Fibroblast of lung (primary cell): Measurements from ENCODE around the gene ANXA3. TPM values are rescaled to one million over a fixed set of nuclear protein-coding genes. Genes with fewer than 3 reads are reported as not detected.
A peak's percentile ranks its signal among the peaks of the same experiment; 100 is the strongest.

Source experiments
- DNase-seq, 2 donors: peaks; one replicate each; pipeline versions ENCODE4 v3.0.0 to v3.0.0-alpha.2; 2010; ENCODE audit warnings: low read depth in 2 of 2
- H2AFZ ChIP-seq: 2 replicates; pipeline ENCODE4 v1.5.1; 2012; ENCODE audit warnings: low read length, control low read depth, inconsistent platforms
- H3K27ac ChIP-seq: 2 replicates; pipeline ENCODE4 v1.5.1; 2011; ENCODE audit warnings: low read length, control low read depth; ENCODE audit not compliant: insufficient read depth
- H3K27me3 ChIP-seq: 2 replicates; pipeline ENCODE4 v1.5.1; 2011; ENCODE audit warnings: mild to moderate bottlenecking, low read length; ENCODE audit not compliant: control insufficient read depth, insufficient read depth
- H3K36me3 ChIP-seq: 2 replicates; pipeline ENCODE4 v1.5.1; 2011; ENCODE audit warnings: low read length; ENCODE audit not compliant: control insufficient read depth, insufficient read depth
- H3K4me1 ChIP-seq: 2 replicates; pipeline ENCODE4 v1.5.1; 2011; ENCODE audit warnings: low read length; ENCODE audit not compliant: control insufficient read depth, insufficient read depth; ENCODE audit errors: extremely low read depth
- H3K4me2 ChIP-seq: 2 replicates; pipeline ENCODE4 v1.5.1; 2011; ENCODE audit warnings: low read length, control low read depth; ENCODE audit not compliant: insufficient read depth; ENCODE audit errors: extremely low read depth
- H3K4me3 ChIP-seq, 4 experiments: fragments of 200-600 bp in 1 of 4; sonication (generic) in 1 of 4; replicated peaks in 1 of 4; 2 replicates each; pipeline ENCODE4 v1.5.1; 2011 to 2016; ENCODE audit warnings: low read length in 4 of 4, low read depth in 3 of 4, mild to moderate bottlenecking in 3 of 4, control low read depth in 2 of 4, inconsistent platforms in 1 of 4, mixed read lengths in 1 of 4; ENCODE audit not compliant: insufficient read depth in 1 of 4; ENCODE audit errors: control extremely low read depth in 1 of 4
- H3K79me2 ChIP-seq: 2 replicates; pipeline ENCODE4 v1.5.1; 2012; ENCODE audit warnings: mild to moderate bottlenecking, low read length, inconsistent platforms; ENCODE audit not compliant: control insufficient read depth, insufficient read depth
- H3K9ac ChIP-seq: 2 replicates; pipeline ENCODE4 v1.5.1; 2011; ENCODE audit warnings: mild to moderate bottlenecking, low read length, control low read depth; ENCODE audit not compliant: insufficient read depth
- H3K9me3 ChIP-seq: 2 replicates; pipeline ENCODE4 v1.5.1; 2012; ENCODE audit warnings: low read depth, low read length; ENCODE audit not compliant: control insufficient read depth, insufficient read depth
- H4K20me1 ChIP-seq: 2 replicates; pipeline ENCODE4 v1.5.1; 2011; ENCODE audit warnings: low read length; ENCODE audit not compliant: control insufficient read depth, insufficient read depth; ENCODE audit errors: extremely low read depth
- CTCF ChIP-seq, 2 donors: IDR thresholded peaks in 1 of 2; conservative IDR thresholded peaks in 1 of 2; 1 replicate in 1 of 2; 2 replicates in 1 of 2; pipeline ENCODE4 v1.5.1; 2011 to 2012; ENCODE audit warnings: low read length in 2 of 2, control low read depth in 1 of 2, inconsistent platforms in 1 of 2, low read depth in 1 of 2, mild to moderate bottlenecking in 1 of 2
- EZH2 ChIP-seq: IDR thresholded peaks from 2 replicates; pipeline ENCODE4 v1.5.1; 2012; ENCODE audit warnings: low read length, control low read depth, mild to moderate bottlenecking; ENCODE audit errors: missing control alignments
- polyA plus RNA-seq, 2 donors: library from polyadenylated mRNA; depleted of rRNA in 1 of 2; stranded (reverse) in 1 of 2; unstranded in 1 of 2; fragments of >200 nt; gene quantifications; 2 replicates each; pipeline ENCODE4 v1.2.1, GENCODE V29; 2011 to 2012; ENCODE audit warnings: missing spikeins in 1 of 2
- total RNA-seq: library from RNA; depleted of rRNA; stranded (reverse); fragments of >200 nt; gene quantifications from 2 replicates; pipeline ENCODE4 v1.2.1, GENCODE V29; 2014

ANXA3 gene
- total and polyA plus RNA-seq, 2 donors (not counting 1 experiment from before 2014, with no cell fraction given) = 9.7 to 9.9 TPM

- H3K4me1 ChIP-seq = peaks cover 13% of the 10 kb centered on the region
- H3K27ac ChIP-seq = no peak overlapping the region
- DNase-seq = peak in 1 of 2 donors; percentile 33
- H3K36me3 ChIP-seq = no peaks in the 10 kb centered on the region
- TF ChIP-seq EZH2 (no peak), CTCF (conservative IDR thresholded peaks at IDR 0.05 in 1 of 2, IDR thresholded peaks at IDR 0.05 in 1 of 2; ENCODE audit: low read depth in 1 of 2, low read length in 2 of 2) (no peak)
- H4K20me1 ChIP-seq = no peaks in the 10 kb centered on the region
- H3K9ac ChIP-seq = no peak overlapping the region
- no peak overlapping the region for H2AFZ ChIP-seq
- no peak overlapping the region for H3K4me3 ChIP-seq
- no peak overlapping the region for H3K4me2 ChIP-seq
- no peaks in the 10 kb centered on the region for H3K27me3 ChIP-seq
- no peaks in the 10 kb centered on the region for H3K79me2 ChIP-seq
- H3K9me3 ChIP-seq = no peaks in the 10 kb centered on the region
Observed at GRCh38 chr4:78567500-78568060, 16.0 kb downstream of the ANXA3 start.

GRCh38 chr4:78568640-78569305 lies 17.2 kb downstream of the ANXA3 start:
- H3K4me3 ChIP-seq = no peak overlapping the region
- no peaks in the 10 kb centered on the region for H4K20me1 ChIP-seq
- no peak overlapping the region for H3K9ac ChIP-seq
- H3K4me2 ChIP-seq = peak overlapping the region; percentile 56
- H3K9me3 ChIP-seq = no peaks in the 10 kb centered on the region
- H2AFZ ChIP-seq = no peak overlapping the region
- H3K27me3 ChIP-seq = no peaks in the 10 kb centered on the region
- no peaks in the 10 kb centered on the region for H3K36me3 ChIP-seq
- H3K27ac ChIP-seq = peak overlapping the region; percentile 33
- TF ChIP-seq EZH2 (no peak), CTCF (conservative IDR thresholded peaks at IDR 0.05 in 1 of 2, IDR thresholded peaks at IDR 0.05 in 1 of 2; ENCODE audit: low read depth in 1 of 2, low read length in 2 of 2) (no peak)
- H3K79me2 ChIP-seq = no peaks in the 10 kb centered on the region
- H3K4me1 ChIP-seq = peaks cover 13% of the 10 kb centered on the region
- DNase-seq = no peak

- H3K27me3 ChIP-seq = no peaks in the 10 kb centered on the region
- no peaks in the 10 kb centered on the region for H3K9me3 ChIP-seq
- H3K4me2 ChIP-seq = peak overlapping the region; percentile 56
- H3K79me2 ChIP-seq = no peaks in the 10 kb centered on the region
- no peaks in the 10 kb centered on the region for H4K20me1 ChIP-seq
- peak overlapping the region; percentile 28 for H2AFZ ChIP-seq
- H3K36me3 ChIP-seq = no peaks in the 10 kb centered on the region
- TF ChIP-seq CTCF (conservative IDR thresholded peaks at IDR 0.05 in 1 of 2, IDR thresholded peaks at IDR 0.05 in 1 of 2; ENCODE audit: low read depth in 1 of 2, low read length in 2 of 2) (no peak), EZH2 (no peak)
- peak; percentile 69 to 95 for DNase-seq
- no peak overlapping the region for H3K4me3 ChIP-seq
- H3K9ac ChIP-seq = no peak overlapping the region
- peak overlapping the region; percentile 33 for H3K27ac ChIP-seq
- peaks cover 13% of the 10 kb centered on the region for H3K4me1 ChIP-seq
Observed at GRCh38 chr4:78569306-78569821, 17.8 kb downstream of the ANXA3 start.
